ENCODE measurements around the gene PTGR2. TPM values are rescaled to one million over a fixed set of nuclear protein-coding genes. Genes with fewer than 3 reads are reported as not detected.

The PTGR2 gene
- 1 to 10 TPM; 1.3 to 3.5 (median 2.9) TPM for total RNA-seq
- 3.6 TPM for total RNA-seq (2013)
- total RNA-seq, result 0.38 to 4.5 (median 1.3) reads per million in 29 experiments

- ChIA-PET POLR2A (interaction anchor here in 1 of 2 donors (0.6 to 1.2 kb wide), 5 partner anchors 11 to 1032 kb away, joined by 3 to 5 read pairs (median 3); partner anchors contain the start of genes COQ6 and FAM161B), CTCF (interaction anchor here (0.6 to 1.2 kb wide), 6 partner anchors 91 to 645 kb away, joined by 3 to 4 read pairs (median 3); partner anchors contain the start of gene PNMA1 (in 1 of the 2))
- H3K4me1 ChIP-seq (ENCODE audit: control insufficient read depth in 1 of 2, extremely low read depth in 1 of 2, insufficient read depth in 2 of 2, low read length in 2 of 2), result peaks cover 3 to 16% of the 10 kb centered on the region in 2 experiments
- no peaks in the 10 kb centered on the region for H3K9me3 ChIP-seq
- DNase-seq (peak; percentile 69 to 95 (median 89)), ATAC-seq (replicated peaks in 1 of 4) (peak; percentile 93 to 95 (median 94))
- H3K27ac Mint-ChIP-seq, result peak within 1 kb of the TSS; percentile 96 to 97
- no peaks in the 10 kb centered on the region for H3K36me3 ChIP-seq (ENCODE audit: control insufficient read depth in 2 of 2, extremely low read depth in 1 of 2, insufficient read depth in 1 of 2, low read length in 1 of 2)
- H3K36me3 Mint-ChIP-seq, result no peaks in the 10 kb centered on the region
- H3K4me3 ChIP-seq (ENCODE audit: control insufficient read depth in 1 of 2, extremely low read depth in 1 of 2, low read length in 1 of 2), result peak within 1 kb of the TSS; percentile 67 to 94
- H3K9me3 Mint-ChIP-seq, result no peaks in the 10 kb centered on the region
- H3K27me3 Mint-ChIP-seq, result no peaks in the 10 kb centered on the region
- WGBS (ENCODE audit: insufficient coverage), result 0% methylated on average over 34 of the region's 51 CpGs
- peak within 1 kb of the TSS; percentile 95 to 97 (median 96) for H3K4me3 Mint-ChIP-seq
- peaks cover 19 to 23% (median 21%) of the 10 kb centered on the region in 3 donors for H3K4me1 Mint-ChIP-seq
- H3K27me3 ChIP-seq (replicated peaks in 1 of 2; ENCODE audit: control insufficient read depth in 2 of 2, extremely low read depth in 1 of 2, insufficient read depth in 2 of 2, low read length in 1 of 2), result no peaks in the 10 kb centered on the region
- H3K27ac ChIP-seq (ENCODE audit: low read length), result peak within 1 kb of the TSS; percentile 84
Observed at GRCh38 chr14:73851567-73852382, at the start of gene PTGR2. TSS of gene PTGR2 (plus strand) at chr14:73851831. CDS start at chr14:73858863, 7,032 bp downstream.

- Mint-ChIP-seq H3K4me3 (no peak overlapping the region), H3K27ac (no peak overlapping the region), H3K9me3 (no peaks in the 10 kb centered on the region), H3K4me1 (no peaks in the 10 kb centered on the region), H3K27me3 (no peaks in the 10 kb centered on the region), H3K36me3 (peaks cover 5% of the 10 kb centered on the region)
- DNase-seq (no peak), ATAC-seq (replicated peaks in 1 of 4) (no peak)
- H3K4me3 ChIP-seq (ENCODE audit: control insufficient read depth in 1 of 2, extremely low read depth in 1 of 2, low read length in 1 of 2), result no peak overlapping the region
- H3K4me1 ChIP-seq (ENCODE audit: control insufficient read depth in 1 of 2, extremely low read depth in 1 of 2, insufficient read depth in 2 of 2, low read length in 2 of 2), result no peaks in the 10 kb centered on the region
- H3K9me3 ChIP-seq, result no peaks in the 10 kb centered on the region
- no peaks in the 10 kb centered on the region for H3K36me3 ChIP-seq (ENCODE audit: control insufficient read depth in 2 of 2, extremely low read depth in 1 of 2, insufficient read depth in 1 of 2, low read length in 1 of 2)
- H3K27ac ChIP-seq (ENCODE audit: low read length), result no peak overlapping the region
- H3K27me3 ChIP-seq (replicated peaks in 1 of 2; ENCODE audit: control insufficient read depth in 2 of 2, extremely low read depth in 1 of 2, insufficient read depth in 2 of 2, low read length in 1 of 2), result no peaks in the 10 kb centered on the region
- WGBS (ENCODE audit: insufficient coverage), result 100% methylated on average over 5 of the region's 10 CpGs
- CTCF ChIA-PET, result no interaction called here
- POLR2A ChIA-PET, result no interaction called here
Observed at GRCh38 chr14:73802431-73803188, 49.0 kb upstream of the PTGR2 start.

GRCh38 chr14:73804636-73805035 is 47.0 kb upstream of the PTGR2 start:
- Histone ChIP-seq H3K4me1 (ENCODE audit: control insufficient read depth in 1 of 2, extremely low read depth in 1 of 2, insufficient read depth in 2 of 2, low read length in 2 of 2) (no peaks in the 10 kb centered on the region), H3K36me3 (ENCODE audit: control insufficient read depth in 2 of 2, extremely low read depth in 1 of 2, insufficient read depth in 1 of 2, low read length in 1 of 2) (no peaks in the 10 kb centered on the region), H3K9me3 (no peaks in the 10 kb centered on the region), H3K4me3 (ENCODE audit: control insufficient read depth in 1 of 2, extremely low read depth in 1 of 2, low read length in 1 of 2) (no peak overlapping the region), H3K27ac (ENCODE audit: low read length) (no peak overlapping the region), H3K27me3 (replicated peaks in 1 of 2; ENCODE audit: control insufficient read depth in 2 of 2, extremely low read depth in 1 of 2, insufficient read depth in 2 of 2, low read length in 1 of 2) (no peaks in the 10 kb centered on the region)
- ATAC-seq (replicated peaks in 1 of 4) (no peak), DNase-seq (no peak)
- no peaks in the 10 kb centered on the region for H3K4me1 Mint-ChIP-seq
- CTCF ChIA-PET, result interaction anchor here in 1 of 2 donors (0.6 kb wide), 1 partner anchor 268 kb away, joined by 13 read pairs; no protein-coding TSS in a partner anchor
- H3K27ac Mint-ChIP-seq, result no peak overlapping the region
- H3K4me3 Mint-ChIP-seq, result no peak overlapping the region
- no peaks in the 10 kb centered on the region for H3K27me3 Mint-ChIP-seq
- POLR2A ChIA-PET, result no interaction called here
- H3K36me3 Mint-ChIP-seq, result peaks cover 5% of the 10 kb centered on the region
- no peaks in the 10 kb centered on the region for H3K9me3 Mint-ChIP-seq
- 86% methylated on average over 1 of the region's 2 CpGs for WGBS (ENCODE audit: insufficient coverage)

GRCh38 chr14:73807457-73807856 is 44.2 kb upstream of the PTGR2 start:
- Histone ChIP-seq H3K9me3 (no peaks in the 10 kb centered on the region), H3K36me3 (ENCODE audit: control insufficient read depth in 2 of 2, extremely low read depth in 1 of 2, insufficient read depth in 1 of 2, low read length in 1 of 2) (no peaks in the 10 kb centered on the region), H3K4me1 (ENCODE audit: control insufficient read depth in 1 of 2, extremely low read depth in 1 of 2, insufficient read depth in 2 of 2, low read length in 2 of 2) (no peaks in the 10 kb centered on the region), H3K4me3 (ENCODE audit: control insufficient read depth in 1 of 2, extremely low read depth in 1 of 2, low read length in 1 of 2) (no peak overlapping the region), H3K27ac (ENCODE audit: low read length) (no peak overlapping the region), H3K27me3 (replicated peaks in 1 of 2; ENCODE audit: control insufficient read depth in 2 of 2, extremely low read depth in 1 of 2, insufficient read depth in 2 of 2, low read length in 1 of 2) (peaks cover 0 to 3% of the 10 kb centered on the region in 2 experiments)
- DNase-seq, result no peak
- no peak overlapping the region for H3K27ac Mint-ChIP-seq
- ATAC-seq (replicated peaks in 1 of 4), result no peak
- H3K4me1 Mint-ChIP-seq, result no peaks in the 10 kb centered on the region
- ChIA-PET POLR2A (no interaction called here), CTCF (no interaction called here)
- no peaks in the 10 kb centered on the region for H3K9me3 Mint-ChIP-seq
- H3K4me3 Mint-ChIP-seq, result no peak overlapping the region
- H3K27me3 Mint-ChIP-seq, result peaks cover 7 to 8% of the 10 kb centered on the region in 2 donors
- H3K36me3 Mint-ChIP-seq, result no peaks in the 10 kb centered on the region
- no CpG with 5 or more reads among the region's 1 CpG for WGBS (ENCODE audit: insufficient coverage)

- Mint-ChIP-seq H3K27me3 (peaks cover 7 to 8% of the 10 kb centered on the region in 2 donors), H3K27ac (no peak overlapping the region), H3K9me3 (no peaks in the 10 kb centered on the region), H3K4me3 (no peak overlapping the region), H3K4me1 (no peaks in the 10 kb centered on the region), H3K36me3 (no peaks in the 10 kb centered on the region)
- H3K9me3 ChIP-seq, result no peaks in the 10 kb centered on the region
- H3K36me3 ChIP-seq (ENCODE audit: control insufficient read depth in 2 of 2, extremely low read depth in 1 of 2, insufficient read depth in 1 of 2, low read length in 1 of 2), result no peaks in the 10 kb centered on the region
- 92% methylated on average over 4 of the region's 6 CpGs for WGBS (ENCODE audit: insufficient coverage)
- DNase-seq (no peak), ATAC-seq (replicated peaks in 1 of 4) (no peak)
- CTCF ChIA-PET, result interaction anchor here (0.6 to 0.7 kb wide), 4 partner anchors 32 to 285 kb away, joined by 3 to 5 read pairs (median 3); no protein-coding TSS in a partner anchor
- POLR2A ChIA-PET, result no interaction called here
- peaks cover 0 to 3% of the 10 kb centered on the region in 2 experiments for H3K27me3 ChIP-seq (replicated peaks in 1 of 2; ENCODE audit: control insufficient read depth in 2 of 2, extremely low read depth in 1 of 2, insufficient read depth in 2 of 2, low read length in 1 of 2)
- H3K27ac ChIP-seq (ENCODE audit: low read length), result no peak overlapping the region
- no peaks in the 10 kb centered on the region for H3K4me1 ChIP-seq (ENCODE audit: control insufficient read depth in 1 of 2, extremely low read depth in 1 of 2, insufficient read depth in 2 of 2, low read length in 2 of 2)
- H3K4me3 ChIP-seq (ENCODE audit: control insufficient read depth in 1 of 2, extremely low read depth in 1 of 2, low read length in 1 of 2), result no peak overlapping the region
Observed at GRCh38 chr14:73809391-73809790, 42.2 kb upstream of the PTGR2 start.

- H3K9me3 Mint-ChIP-seq, result no peaks in the 10 kb centered on the region
- Histone ChIP-seq H3K4me3 (ENCODE audit: control insufficient read depth in 1 of 2, extremely low read depth in 1 of 2, low read length in 1 of 2) (no peak overlapping the region), H3K27me3 (replicated peaks in 1 of 2; ENCODE audit: control insufficient read depth in 2 of 2, extremely low read depth in 1 of 2, insufficient read depth in 2 of 2, low read length in 1 of 2) (peaks cover 0 to 3% of the 10 kb centered on the region in 2 experiments), H3K4me1 (ENCODE audit: control insufficient read depth in 1 of 2, extremely low read depth in 1 of 2, insufficient read depth in 2 of 2, low read length in 2 of 2) (no peaks in the 10 kb centered on the region), H3K27ac (ENCODE audit: low read length) (no peak overlapping the region), H3K9me3 (no peaks in the 10 kb centered on the region), H3K36me3 (ENCODE audit: control insufficient read depth in 2 of 2, extremely low read depth in 1 of 2, insufficient read depth in 1 of 2, low read length in 1 of 2) (no peaks in the 10 kb centered on the region)
- peaks cover 7 to 8% of the 10 kb centered on the region in 2 donors for H3K27me3 Mint-ChIP-seq
- ChIA-PET CTCF (no interaction called here), POLR2A (interaction anchor here in 1 of 2 donors (0.6 kb wide), 1 partner anchor 125 kb away, joined by 3 read pairs; no protein-coding TSS in a partner anchor)
- H3K36me3 Mint-ChIP-seq, result no peaks in the 10 kb centered on the region
- no peak overlapping the region for H3K27ac Mint-ChIP-seq
- no peak for DNase-seq
- ATAC-seq (replicated peaks in 1 of 4), result no peak
- 67% methylated on average over 4 of the region's 13 CpGs for WGBS (ENCODE audit: insufficient coverage)
- H3K4me1 Mint-ChIP-seq, result peaks cover 0 to 2% (median 0%) of the 10 kb centered on the region in 3 donors
- no peak overlapping the region for H3K4me3 Mint-ChIP-seq
Observed at GRCh38 chr14:73810478-73811163, 41.0 kb upstream of the PTGR2 start.
